Activated CD4-positive, alpha-beta T cell treated with anti-CD3 and anti-CD28 coated beads for 24 hours (primary cell): ENCODE measurements around the gene LCE4A.
"Not testable (repeated sequence)": the region's sequence is repeated elsewhere in the genome, so short reads cannot be mapped to it uniquely, and the experiment has no call there.

Source experiments
- DNase-seq, 2 donors: peaks; one replicate each; pipeline ENCODE4 v3.0.0-alpha.2; 2020; ENCODE audit warnings: low read depth in 2 of 2

Gene LCE4A, protein sequence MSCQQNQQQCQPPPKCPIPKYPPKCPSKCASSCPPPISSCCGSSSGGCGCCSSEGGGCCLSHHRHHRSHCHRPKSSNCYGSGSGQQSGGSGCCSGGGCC

GRCh38 chr1:152707860-152708259 lies at the start of gene LCE4A:
LCE4A (plus strand) TSS chr1:152708160; CDS start chr1:152709076, 916 bp downstream.
- DNase-seq: no peak

- no peak for DNase-seq
Measured at GRCh38 chr1:152658649-152659048, 49.3 kb upstream of the LCE4A start.

- no peak for DNase-seq
Measured at GRCh38 chr1:152663098-152663497, 44.9 kb upstream of the LCE4A start, which contains the start of gene LCE2D. LCE2D (plus strand) TSS chr1:152663380; CDS start chr1:152664106, 726 bp downstream.

- not testable (repeated sequence) for DNase-seq
Measured at GRCh38 chr1:152666171-152666570, 41.8 kb upstream of the LCE4A start.

DNA sequence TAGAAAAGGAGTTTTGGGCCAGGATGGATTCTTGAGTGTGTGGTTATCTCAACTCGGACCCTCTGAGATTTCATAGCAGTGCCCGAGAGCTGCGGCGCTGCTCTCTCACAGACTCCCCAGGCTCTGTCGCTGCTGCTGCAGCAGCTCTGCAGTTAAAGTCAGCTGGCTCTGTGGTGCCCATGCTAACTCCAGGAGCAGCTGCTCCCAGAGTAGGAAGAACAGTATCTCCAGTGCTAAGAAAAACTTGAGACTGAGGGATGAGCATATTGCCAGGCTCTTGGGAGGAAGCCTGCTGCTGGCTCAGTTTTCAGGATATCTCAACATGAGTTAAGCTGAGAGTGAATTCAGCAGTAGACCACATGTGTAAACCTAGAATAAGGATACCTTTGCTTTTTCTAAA lies 40.3 kb upstream of the LCE4A start:
- DNase-seq: no peak

- DNase-seq: no peak
Measured at GRCh38 chr1:152673016-152673415, 34.9 kb upstream of the LCE4A start.

DNA sequence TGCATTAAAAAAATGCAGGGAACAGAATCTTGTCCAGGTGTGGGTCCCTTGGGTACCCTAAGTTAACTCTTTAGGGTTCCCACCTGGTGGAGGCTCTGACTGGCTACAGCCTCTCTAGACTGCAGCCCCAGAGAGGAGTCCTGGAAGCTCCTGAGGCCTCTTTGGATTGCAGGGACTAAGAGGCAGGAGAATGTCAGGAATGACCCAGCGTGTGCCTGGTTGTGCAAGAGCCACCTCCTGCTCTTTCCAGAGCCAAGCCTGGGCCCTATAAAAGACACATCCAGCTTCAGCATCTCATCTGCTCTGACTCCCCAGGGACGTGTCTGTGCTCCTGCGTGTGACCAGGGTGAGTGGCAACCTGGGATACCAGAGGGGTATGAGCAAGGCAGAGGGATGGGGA lies 33.0 kb upstream of the LCE4A start, which contains the start of gene LCE2C:
Gene LCE2C, plus strand, starts transcription at position 297 of the 400 bp plus-strand sequence. CDS start 737 bp downstream, outside the sequence.
- DNase-seq: not testable (repeated sequence)

DNA sequence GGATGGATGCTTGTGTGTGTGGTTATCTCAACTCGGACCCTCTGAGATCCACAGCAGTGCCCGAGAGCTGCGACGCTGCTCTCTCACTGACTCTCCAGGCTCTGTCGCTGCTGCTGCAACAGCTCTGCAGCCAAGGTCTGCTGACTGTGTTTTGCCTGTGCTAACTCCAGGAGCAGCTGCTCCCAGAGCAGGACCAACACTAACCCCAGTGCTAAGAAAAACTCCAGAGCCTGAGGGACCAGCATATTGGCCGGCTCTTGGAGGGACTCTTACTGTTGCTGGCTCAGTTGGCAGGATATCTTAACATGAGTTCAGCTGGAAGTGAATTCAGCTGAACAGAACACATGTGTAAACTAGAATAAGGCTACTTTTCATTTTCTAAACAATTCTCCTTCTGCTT lies 28.5 kb upstream of the LCE4A start:
- DNase-seq: no peak

DNA sequence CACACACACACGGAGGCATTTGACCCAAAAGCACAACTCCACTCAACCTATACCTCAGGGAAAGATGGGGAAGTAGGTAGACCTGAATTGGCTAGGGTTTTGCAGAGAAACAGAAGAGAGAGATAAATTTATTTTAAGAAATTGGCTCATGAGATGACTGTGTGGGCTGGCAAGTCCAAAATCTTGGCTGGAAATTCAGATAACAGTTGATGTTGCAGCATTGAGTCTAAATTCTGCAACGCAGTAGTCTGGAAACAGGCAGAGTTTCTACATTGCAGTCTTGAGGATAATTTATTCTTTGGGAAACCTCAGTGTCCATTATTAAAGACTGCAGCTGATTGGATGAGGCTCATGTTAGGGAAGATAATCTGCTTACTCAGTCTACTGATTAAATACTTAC lies 26.3 kb upstream of the LCE4A start:
- no peak for DNase-seq

DNA sequence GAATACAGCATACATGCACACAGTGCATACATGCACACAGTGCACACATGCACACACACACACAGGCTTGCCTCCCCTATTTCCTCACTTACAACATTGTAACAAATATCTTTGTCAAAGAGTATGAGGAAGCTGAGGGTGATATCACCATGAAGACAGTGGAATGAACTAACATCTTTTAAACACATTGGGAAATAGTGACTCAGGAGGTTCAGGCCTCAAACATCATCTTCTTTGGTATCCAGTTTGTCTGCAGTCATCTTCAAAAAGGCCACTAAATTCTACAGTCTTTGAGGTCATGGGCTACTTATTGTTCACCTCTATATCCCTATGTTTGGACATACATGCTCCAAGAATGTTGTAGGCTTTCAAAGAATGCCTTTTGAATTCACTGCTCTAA lies 24.1 kb upstream of the LCE4A start:
- no peak for DNase-seq

DNA sequence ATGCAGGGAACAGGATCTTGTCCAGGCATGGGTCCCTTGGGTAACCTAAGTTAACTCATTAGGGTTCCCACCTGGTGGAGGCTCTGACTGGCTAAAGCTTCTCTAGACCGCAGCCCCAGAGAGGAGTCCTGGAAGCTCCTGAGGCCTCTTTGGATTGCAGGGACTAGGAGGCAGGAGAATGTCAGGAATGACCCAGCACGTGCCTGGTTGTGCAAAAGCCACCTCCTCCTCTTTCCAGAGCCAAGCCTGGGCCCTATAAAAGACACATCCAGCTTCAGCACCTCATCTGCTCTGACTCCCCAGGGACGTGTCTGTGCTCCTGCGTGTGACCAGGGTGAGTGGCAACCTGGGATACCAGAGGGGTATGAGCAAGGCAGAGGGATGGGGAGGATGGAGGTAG lies 22.1 kb upstream of the LCE4A start, which contains the start of gene LCE2B:
Gene LCE2B, plus strand, starts transcription at position 301 of the 400 bp plus-strand sequence. CDS start 721 bp downstream, outside the sequence.
- not testable (repeated sequence) for DNase-seq

DNA sequence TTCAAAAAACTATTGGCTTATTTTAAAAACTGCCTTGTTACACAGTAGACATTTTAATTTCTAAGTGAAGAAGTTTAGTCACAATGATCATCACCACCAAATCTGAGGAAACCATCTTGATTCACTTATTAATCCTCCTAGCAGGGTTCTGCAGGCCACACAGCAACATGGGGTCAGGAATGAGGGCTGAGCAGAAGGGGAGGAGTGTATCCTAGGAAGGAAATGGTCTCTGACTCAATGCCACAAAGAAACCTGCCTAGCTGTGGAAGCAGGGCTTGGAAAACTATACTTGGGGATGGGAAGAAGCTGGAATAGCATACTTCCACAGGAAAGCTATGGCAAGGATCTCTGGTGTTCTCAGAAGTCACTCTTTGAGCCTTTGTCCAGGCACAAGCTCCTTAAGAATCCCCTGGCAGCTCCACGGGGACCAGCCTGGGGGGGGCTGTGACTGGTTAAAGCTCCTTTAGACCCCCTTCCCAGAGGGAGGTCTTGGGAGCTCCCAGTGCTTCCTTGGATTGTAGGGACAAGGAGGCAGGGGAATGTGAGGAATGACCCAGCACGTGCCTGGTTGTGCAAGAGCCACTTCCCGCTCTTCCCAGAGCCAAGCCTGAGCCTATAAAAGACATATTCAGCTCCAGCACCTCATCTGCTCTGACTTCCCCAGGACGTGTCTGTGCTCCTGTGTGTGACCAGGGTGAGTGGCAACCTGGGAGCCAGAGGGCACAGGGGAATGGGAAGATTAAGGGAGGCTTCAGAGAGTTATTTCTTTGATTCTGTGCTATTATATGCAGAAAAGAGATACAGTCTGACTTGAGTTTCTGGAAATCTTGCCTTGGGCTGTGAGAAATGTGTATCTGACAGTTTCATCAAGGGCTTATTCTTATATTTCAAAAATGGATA lies 10.0 kb upstream of the LCE4A start, which contains the start of gene LCE2A:
Gene LCE2A, plus strand, starts transcription at position 645 of the 900 bp plus-strand sequence. CDS start 557 bp downstream, outside the sequence.
- no peak for DNase-seq

DNA sequence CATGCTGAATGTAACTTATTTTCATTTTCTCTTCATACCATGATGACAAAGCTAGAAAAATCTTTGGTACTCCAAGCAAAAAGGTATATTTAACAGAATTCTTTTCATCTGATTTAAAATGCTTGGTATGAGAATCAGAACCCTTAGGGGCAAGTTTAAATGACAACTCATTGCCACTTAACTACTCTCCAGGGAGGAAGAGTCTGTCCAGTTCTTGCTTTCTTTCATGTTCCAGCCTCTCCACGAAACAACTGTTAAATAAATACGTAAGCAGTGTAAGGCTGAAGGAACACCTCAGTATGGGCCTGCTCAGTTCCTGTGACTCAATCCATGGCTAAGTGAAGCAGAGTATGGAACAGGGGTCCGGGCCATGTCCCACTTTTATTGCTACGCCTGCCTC lies 8.2 kb upstream of the LCE4A start:
- no peak for DNase-seq

DNA sequence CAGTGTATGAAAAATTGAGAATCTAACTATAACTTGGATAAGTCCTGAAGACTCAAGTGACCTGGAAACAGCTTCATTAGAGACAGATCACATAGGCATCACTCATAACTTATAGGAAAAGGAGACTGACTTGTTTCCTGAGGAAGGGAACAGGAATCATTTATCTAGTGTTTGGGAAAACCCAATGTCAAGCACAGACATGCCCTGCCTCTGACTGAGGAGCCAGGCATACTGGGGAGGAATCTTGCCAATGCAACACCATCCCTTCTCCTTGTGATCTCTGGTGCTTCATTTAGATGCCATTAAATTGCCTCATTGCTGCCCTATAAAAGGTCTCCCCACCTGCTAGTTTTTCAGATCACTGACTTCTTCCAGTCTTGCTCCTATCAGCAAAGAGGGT lies 10.3 kb downstream of the LCE4A start:
- no peak for DNase-seq

GRCh38 chr1:152725261-152725660 lies 17.3 kb downstream of the LCE4A start:
- no peak for DNase-seq

DNA sequence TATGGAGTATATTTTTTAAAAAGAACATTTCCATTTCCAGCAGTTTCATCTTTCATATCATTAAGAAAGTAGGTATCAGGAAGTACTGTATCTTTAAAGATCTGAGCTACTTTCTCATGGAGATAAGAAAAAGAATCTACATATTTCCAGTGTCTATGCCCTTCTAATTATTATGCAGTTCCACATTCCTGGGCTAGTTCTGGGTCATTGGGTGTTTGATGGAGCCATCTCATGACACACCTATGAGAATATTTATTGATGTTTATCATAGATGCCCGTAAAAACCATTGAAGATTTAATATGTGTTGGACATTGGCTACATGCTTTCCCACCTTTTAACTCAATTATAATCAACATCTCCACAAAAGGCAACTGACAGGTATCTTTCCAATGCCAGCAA lies 21.0 kb downstream of the LCE4A start:
- DNase-seq: no peak

DNA sequence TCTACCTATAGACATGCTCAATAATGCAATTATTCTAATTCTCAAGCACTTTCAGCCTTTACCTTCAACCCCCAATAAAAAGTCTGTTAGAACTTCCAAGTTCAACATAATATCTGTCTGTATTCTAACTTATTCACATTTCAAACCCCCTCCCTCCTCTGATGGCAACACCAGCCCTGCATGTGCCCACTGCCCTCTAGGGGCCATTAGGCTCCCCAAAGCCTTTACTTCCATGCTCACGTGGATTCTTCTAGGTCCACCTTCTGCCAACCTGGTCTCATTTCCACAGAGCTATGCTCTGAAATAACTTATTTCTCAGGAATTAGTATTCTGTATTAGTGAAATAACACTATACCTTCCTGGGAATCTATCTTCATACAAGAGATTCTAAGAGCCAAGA lies 27.7 kb downstream of the LCE4A start:
- no peak for DNase-seq

GRCh38 chr1:152737997-152738396 lies 30.0 kb downstream of the LCE4A start:
- DNase-seq: no peak

- DNase-seq: no peak
Measured at GRCh38 chr1:152739841-152740240, 31.9 kb downstream of the LCE4A start.

GRCh38 chr1:152741656-152742055 lies 33.7 kb downstream of the LCE4A start:
- DNase-seq: no peak

DNA sequence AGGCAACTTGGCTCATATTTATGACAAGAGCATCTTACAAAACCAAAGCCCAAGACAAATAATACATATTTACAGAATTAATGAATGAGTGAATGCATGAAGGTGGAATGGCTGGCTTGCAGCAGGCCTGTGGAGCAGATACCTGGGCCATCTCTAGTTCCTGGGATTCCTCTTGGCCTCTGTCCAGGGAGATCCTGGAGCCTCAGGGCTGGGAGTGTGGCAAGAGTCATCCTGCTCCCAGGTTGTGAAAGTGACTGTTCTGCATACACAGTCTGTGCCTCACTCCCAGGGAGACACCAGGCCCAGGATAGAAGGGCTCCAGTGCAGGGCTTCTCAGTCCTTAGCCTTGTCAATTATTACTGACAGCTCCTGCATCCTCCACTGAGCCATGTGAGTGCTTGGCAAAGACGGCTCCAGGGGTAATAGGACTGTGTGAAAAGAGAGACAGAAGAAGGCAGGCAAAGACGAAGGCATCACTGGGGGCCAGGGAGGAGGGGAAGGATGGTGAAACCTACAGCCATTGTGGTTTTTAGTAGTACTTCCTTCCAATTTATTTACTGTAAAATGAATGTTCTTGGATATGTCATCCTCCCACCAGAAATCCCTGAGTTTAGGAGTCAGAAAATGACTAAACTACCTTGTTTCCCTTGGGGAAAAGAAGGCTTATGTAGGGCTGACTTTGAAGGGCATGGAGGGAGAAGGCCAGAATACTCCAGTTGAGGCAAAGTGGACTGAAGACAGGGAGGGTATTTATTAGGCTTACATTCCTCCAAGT lies 35.6 kb downstream of the LCE4A start:
- no peak for DNase-seq

DNA sequence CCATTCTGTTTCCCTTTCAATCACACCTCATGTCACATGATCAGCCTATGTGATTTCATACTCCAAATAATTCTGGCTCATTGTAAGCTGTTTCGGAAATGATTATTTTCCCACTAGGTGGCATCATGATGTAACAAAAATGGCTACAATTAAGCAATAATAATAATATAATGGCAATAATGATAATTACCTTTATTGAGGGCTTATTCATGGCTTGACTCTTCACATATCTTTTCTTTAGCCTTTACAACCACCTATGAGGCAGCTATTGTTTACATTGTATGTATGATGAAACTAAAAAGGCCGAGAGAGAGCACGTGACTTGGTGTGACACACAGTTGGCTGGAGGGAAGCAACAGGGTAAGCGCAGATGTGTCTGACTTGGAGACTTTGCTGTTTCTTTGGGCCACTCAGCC lies 37.3 kb downstream of the LCE4A start:
- DNase-seq: no peak
